ENCODE results near the gene FOXQ1.

Gene FOXQ1
- total RNA-seq = 0 to 0.12 (median 0) reads per million in 4 donors

DNA sequence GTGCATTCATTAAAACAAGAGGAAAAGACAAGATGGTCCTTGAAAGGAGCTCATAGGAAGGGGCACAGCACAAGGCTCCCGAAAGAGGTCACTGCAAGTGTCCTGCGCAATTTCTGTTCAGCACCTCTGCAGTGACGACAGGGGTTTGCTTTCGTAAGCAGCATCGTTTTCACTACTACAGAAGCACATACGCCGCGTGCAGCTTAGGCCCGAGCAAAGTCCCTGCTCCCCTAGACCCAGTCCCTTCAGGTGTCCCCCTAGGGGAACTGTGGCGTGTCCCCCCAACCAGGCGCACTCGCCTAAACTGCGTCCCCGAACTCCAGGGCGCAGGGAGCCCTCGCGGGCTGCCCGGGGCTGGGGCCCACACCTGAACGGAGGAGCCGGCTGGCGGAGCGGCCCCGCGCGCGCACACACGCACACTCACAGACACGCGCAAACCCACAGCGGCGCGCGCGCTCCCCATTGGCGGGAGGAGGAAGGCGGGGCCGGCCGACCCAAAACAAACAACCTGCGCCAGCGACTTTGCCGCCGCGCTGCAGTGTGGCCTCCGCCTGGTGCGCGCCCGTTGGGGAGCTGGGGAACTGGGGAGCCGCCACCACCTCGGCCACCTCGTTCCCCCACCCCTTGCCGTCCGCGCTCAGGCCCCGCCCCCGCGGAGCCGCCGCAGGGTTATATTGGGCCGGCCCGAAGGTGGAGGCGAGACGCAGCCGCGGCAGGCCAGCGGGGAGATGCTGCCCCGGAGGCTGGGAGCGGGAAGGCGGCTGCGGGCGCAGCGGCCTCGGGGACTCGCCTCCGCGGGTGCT is at the start of gene FOXQ1:
Gene FOXQ1, plus strand, starts transcription at position 699 of the 803 bp plus-strand sequence. CDS start 607 bp downstream, outside the sequence.
- no peak for DNase-seq

GRCh38 chr6:1262704-1263038 is 49.2 kb upstream of the FOXQ1 start:
- no peak for DNase-seq

DNA sequence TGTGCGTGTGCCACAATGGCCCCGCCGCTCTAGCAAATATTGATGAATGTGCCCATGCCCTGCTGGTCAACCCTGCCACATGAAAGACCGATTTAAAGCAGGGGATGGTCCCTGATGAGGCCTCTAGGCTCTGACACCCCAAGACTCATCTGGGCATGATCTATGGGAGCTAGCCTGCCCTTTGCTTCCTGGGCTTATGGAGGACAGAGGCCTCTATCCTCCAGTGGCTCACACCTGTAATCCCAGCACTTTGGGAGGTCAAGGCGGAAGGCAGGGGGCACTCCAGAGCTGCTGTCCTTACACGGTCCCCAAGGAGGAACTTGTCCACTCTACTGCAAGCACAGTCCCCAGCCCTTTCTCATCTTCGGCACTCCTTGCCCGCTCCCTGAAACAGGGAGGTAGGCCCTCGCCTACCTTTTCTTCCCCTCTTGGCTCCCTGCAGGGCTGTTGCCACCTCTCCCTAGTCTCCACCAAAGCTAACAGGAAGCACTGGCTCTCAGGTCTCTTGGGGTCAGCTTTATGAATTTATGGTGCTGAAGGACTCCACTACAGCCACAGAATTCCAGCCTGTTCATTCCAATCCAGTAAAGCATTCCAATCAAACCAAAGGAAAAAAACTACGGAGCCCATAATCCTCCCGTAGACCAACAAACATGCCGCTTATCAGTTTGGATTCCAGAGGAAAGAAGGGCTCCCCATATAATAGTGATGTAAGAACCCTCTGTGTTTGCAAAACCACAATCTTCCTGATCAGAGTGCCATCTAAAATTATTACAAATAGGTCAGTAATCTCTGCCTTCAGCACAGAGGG is 48.7 kb upstream of the FOXQ1 start:
- no peak for DNase-seq

DNA sequence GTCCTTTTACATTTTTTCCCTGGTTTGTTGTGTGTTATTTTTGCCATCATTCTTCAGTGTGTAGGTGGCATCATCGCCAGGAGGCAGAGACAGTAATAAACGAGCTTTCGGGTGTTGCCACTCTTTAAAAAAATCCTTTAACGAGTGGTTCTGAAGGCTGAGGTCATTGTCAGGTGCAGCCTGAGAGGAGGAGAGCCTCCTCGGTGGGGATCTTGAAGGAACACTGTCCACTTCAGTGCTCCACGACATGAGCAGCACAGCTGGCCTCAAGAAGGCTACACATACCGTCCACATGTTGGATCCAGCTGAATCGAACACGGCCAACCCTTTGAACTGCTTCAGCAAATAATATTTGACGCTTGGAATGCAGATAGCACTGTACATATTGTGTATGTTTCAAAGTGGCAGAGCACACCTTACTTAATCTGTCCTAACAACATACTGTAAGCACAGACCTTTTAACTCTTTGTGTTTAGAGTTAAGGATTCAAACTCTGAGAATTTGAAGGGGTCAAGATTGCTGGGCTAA is 48.0 kb upstream of the FOXQ1 start:
- DNase-seq = no peak

- no peak for DNase-seq
Measured at GRCh38 chr6:1264619-1265445, 47.1 kb upstream of the FOXQ1 start.

GRCh38 chr6:1266686-1267056 is 45.2 kb upstream of the FOXQ1 start:
- no peak for DNase-seq

DNA sequence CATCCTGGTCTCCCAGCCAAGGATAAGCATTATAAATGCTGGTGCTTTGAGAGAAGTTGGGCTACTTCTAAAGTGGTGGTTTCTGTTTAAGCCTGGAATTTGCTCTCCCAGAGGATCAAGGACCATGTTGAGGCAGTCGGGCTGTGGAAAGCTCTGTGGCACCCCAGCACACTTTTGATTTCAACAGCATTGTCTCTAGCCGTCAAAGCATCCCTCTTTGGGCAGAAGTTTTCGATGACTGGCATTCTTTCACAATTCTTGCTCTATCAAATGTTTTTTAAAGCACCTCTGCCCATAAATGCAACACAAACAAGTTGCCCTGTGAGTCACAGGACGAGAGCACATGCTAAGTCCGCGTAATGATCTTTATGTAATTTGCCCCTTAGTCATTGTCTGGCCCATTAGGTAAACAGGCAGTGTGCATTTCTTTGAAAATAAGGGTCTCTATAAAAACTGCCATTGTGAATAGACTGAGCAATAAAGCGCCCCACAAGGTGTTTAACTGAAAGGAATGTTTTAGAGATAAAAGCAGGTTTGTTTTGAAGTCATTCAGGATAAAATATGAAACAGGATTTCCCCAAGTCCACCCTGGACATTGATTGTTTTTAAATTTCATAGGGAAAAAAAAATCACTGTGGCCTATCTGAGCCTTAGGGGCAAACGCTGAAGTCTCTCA is 44.7 kb upstream of the FOXQ1 start:
- no peak for DNase-seq

DNA sequence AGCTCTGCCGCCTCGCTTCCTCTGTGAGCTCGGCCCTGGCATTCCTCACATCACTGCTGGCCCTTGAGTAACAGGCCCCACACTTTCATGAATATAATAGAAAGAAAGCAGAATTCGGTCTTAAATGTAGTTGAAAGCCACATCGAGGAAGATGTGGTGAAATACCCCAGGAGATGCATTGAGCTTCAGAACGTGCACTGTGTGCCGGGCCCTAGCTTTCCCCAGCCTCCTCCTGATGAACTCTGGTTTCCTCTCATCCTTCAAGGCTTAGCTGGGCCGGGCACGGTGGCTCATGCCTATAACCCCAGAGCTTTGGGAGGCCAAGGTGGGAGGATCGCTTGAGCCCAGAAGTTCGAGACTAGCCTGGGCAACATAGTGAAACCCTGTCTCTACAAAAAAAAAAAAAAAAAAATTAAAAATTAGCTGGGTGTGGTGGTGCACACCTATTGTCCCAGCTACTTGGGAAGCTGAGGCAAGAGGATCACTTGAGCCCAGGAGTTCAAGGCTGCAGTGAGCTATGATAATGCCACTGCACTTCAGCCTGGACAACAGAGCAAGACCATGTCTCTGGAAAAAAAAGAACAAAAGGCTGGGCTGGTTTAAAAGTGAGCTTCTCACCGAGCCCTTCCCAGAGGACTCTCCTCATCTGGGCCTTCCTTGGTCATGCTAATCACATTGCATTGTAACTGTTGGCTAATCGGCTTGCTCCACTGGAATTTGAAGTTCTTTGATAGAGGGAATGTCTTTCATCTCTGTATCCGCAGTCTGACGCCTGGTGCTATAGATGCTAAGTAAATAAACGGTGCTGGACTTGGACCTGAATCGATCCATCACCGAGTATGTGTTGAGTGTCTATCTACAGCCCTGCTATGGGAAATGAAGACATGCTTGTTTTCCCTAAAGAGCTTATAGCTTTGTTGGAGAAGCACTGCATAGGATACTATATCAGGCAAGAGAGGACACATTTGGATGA is 43.8 kb upstream of the FOXQ1 start:
- DNase-seq = no peak

GRCh38 chr6:1271071-1271763 is 40.7 kb upstream of the FOXQ1 start:
- DNase-seq = no peak

DNA sequence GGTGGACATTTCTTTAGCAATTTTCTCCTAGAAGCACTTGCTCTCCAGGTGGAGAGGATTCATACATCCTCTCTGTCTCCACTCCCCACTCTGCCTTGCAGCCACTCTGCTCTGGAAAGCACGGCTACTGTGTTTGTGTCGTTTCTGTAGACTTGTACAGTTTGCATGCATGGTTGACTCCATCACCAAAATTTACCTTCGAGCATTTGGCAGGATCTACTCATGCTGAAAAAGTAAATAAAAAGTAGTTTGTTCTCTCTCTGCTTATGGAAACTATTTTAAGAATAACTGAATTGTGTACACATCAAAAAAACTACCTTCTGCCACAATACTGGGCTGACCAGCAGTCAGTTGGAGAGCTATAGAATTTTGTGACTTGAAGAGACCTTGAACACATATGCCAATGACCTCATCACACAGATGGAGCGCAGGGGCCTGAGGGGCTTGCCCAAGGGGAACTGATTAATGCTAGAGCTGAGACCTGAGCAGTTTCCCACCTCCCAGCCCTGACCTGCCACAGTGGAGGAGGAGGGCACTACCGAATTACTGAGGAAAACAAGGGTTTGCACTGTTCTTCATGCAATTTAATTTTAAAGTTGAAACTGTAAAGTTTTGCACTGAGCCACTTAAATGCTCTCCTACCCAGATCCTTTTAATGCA is 33.7 kb upstream of the FOXQ1 start:
- DNase-seq = no peak

GRCh38 chr6:1279065-1279464 is 32.8 kb upstream of the FOXQ1 start:
- DNase-seq = no peak

DNA sequence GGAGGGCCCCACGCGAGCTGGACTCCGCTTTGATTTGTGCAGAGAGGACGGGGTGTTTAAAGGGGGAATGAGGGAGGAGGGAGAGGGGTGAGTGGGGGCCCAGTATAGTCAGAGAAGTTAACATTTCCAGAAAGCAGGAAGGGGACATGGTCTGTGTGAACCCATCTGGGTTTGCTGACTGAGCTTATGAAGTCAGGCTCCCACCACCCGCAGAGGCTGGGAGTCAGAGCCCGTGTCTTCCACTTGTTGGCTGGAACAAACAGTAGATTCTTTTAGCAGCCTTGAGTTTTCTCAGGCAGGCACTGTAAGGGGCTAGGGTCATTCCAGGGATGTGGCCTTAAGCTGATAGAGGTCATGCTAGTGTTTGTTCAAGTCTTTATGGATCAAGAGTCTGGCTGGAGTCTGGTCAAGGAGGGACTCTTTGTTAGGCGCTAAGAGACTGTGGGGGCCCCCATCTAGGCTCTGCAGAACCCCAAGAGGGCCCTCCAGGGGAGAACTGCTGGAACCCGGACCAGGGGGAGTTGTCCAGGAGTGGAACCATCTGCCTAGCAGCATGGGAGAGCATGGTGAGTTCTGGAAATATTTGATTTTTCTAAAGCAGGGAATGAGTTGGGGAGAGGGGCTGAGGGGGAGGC is 31.1 kb upstream of the FOXQ1 start:
- no peak for DNase-seq

- DNase-seq = no peak
Measured at GRCh38 chr6:1281746-1282145, 30.2 kb upstream of the FOXQ1 start.

- DNase-seq = no peak
Measured at GRCh38 chr6:1283501-1283900, 28.4 kb upstream of the FOXQ1 start.

DNA sequence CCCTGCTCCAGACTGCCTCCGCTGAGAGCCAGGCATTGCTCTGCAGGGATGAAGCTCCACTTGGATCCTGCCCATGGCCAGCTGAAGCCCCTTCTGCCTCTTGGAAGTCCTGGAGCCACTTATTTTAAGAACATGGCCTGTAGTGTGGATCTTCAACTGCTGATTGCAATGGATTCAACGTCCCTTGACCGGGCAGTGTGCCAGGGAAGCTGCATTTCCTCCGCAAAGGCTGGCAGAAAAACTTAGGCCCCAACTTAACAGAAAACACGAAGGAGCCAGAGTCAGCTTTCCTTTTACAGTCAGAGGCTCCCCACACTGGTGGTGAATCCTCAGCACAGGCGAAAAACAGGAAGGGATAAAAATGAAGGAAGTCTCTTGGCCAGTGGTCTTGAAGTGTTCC is 26.3 kb upstream of the FOXQ1 start:
- DNase-seq = no peak

DNA sequence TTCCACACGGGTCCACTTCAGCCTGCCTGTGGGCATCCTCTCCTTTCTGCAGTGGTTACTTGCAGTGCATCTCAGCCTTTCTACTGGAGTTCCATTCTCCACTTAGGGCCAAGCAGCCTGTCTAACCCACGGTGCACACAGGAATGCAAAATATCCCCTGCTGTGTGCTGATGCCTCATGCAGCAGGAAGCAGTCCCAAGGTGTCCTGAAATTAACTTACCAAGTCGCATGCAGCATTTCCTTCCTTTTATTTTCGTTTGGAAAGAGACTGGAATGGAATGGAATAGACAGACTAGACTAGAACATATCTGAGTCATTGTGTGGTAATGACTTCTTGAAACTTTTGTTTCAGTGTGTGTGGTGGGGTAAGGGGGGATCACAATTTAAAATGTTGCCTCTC is 25.9 kb upstream of the FOXQ1 start:
- no peak for DNase-seq

DNA sequence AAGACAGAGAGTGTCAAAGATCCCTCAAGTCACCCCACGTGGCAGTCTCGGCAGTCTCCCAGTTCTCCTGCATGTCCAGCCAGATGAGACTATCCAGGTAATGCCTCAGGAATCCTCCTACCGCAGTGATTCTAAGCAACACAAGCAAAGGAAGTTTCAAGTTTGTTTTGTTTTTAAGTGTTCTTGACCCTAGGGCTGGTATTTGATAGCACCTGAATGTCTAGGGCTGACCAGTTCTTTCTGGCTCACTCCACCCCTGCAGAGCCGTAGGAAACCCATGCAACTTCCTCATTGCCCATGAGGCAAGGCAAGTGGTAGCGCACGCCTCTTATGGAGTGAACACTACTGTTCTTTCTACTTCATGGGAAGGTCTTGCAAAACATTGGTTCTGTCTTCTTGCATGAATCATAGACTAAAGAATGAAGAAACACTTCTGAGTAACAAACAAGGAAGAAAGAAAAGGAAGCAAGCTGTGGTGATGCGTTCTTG is 24.8 kb upstream of the FOXQ1 start:
- DNase-seq = no peak

- DNase-seq = no peak
Measured at GRCh38 chr6:1290086-1290485, 21.8 kb upstream of the FOXQ1 start.

DNA sequence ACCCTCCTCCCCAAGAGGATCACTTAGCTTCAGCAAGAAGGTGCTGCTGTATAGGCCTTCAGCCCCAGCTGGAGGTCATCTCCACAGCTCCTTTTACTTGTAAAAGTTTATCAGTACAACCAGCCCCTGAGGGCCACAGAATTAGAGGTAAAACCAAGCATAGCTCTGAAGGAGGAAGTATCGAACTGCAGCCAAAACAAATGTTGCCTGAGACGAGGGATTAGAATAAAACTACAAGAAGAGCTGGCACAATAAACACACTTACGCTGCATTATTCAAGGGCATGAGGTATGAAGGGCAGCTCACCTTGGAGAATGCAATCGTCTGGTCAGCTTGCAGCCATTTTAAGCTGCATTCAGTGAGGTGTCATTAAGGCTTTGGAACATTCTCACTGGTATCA is 21.1 kb upstream of the FOXQ1 start:
- no peak for DNase-seq
